Activated naive CD4-positive, alpha-beta T cell treated with anti-CD3 and anti-CD28 coated beads, Interleukin-2, amount 50 U/mL, for 72 hours (primary cell): ENCODE results near the gene ABCD2. TPM values are rescaled to one million over a fixed set of nuclear protein-coding genes. Genes with fewer than 3 reads are reported as not detected.
A peak's percentile ranks its signal among the peaks of the same experiment; 100 is the strongest.
"Not testable (repeated sequence)": the region's sequence is repeated elsewhere in the genome, so short reads cannot be mapped to it uniquely, and the experiment has no call there.

Experiments
- ATAC-seq, 2 donors: fragments of 150-1000 bp; cut with Tn5 transposase; 2 replicates each; pipeline ENCODE4 v1.10.0; 2021; ENCODE audit warnings: mild to moderate bottlenecking in 2 of 2, moderate library complexity in 2 of 2
- DNase-seq, 2 donors: peaks; one replicate each; pipeline ENCODE4 v3.0.0; 2021 to 2022; ENCODE audit warnings: low spot score in 2 of 2
- H3K27ac Mint-ChIP-seq, 2 donors: one replicate each; pipeline ENCODE4 v1.8.0; 2022; ENCODE audit warnings: mild to moderate bottlenecking in 2 of 2, mixed read lengths in 2 of 2
- H3K36me3 Mint-ChIP-seq, 2 donors: one replicate each; pipeline ENCODE4 v1.8.0; 2022; ENCODE audit warnings: mixed read lengths in 2 of 2
- H3K9me3 Mint-ChIP-seq, 2 donors: one replicate each; pipeline ENCODE4 v1.8.0; 2022; ENCODE audit warnings: mixed read lengths in 2 of 2
- total RNA-seq, 2 donors: library from RNA; stranded (reverse); gene quantifications; one replicate each; pipeline ENCODE4 v1.2.3, GENCODE V29; 2022

ABCD2 gene
- total RNA-seq, 2 donors from 2014 or later: 5.9 to 7.3 TPM

DNA sequence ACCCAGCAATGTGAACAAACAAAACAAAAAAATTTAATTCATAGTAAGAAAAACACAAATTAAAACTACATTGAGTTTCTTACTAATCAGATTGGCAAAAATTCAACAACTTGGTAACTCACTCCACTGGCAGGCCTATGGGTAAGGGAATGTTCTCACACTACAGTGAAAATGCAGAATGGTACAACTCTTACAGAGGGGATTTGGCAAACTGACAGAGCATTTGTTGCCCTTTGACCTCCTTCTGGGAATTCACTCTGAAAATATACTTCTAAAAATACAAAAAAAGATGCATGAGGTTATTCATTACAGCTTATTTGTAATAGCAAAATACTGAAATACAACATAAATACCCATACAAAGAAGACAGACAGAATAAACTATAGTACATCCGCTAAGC is 32.8 kb downstream of the ABCD2 start:
- Mint-ChIP-seq H3K27ac (no peak overlapping the region), H3K36me3 (peaks cover 0 to 7% of the 10 kb centered on the region in 2 donors), H3K9me3 (no peaks in the 10 kb centered on the region)
- ATAC-seq (no peak), DNase-seq (no peak)

DNA sequence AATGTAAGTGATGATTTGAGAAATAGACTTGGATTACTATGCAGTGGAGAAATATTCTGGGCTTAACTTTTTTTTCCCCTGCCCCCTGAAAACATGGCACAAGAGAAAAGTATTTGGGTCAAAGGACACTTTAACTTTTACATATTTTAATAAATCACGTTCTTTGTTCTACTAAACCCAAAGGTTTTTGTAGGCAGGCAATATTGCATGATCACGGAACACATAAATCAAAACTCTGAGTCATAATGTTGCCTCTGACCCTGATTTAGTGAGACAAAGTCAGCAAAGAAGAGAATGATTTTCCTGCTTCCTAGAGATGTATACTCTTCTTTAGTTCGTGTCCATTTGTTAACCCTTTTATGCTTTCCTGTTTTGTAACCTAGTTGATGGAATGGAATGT is 38.0 kb downstream of the ABCD2 start:
- ATAC-seq: no peak
- Mint-ChIP-seq H3K27ac (no peak overlapping the region), H3K9me3 (no peaks in the 10 kb centered on the region), H3K36me3 (peaks cover 0 to 13% of the 10 kb centered on the region in 2 donors)
- DNase-seq: no peak

- Mint-ChIP-seq H3K36me3 (peaks cover 11 to 17% of the 10 kb centered on the region in 2 donors), H3K9me3 (no peaks in the 10 kb centered on the region), H3K27ac (no peak overlapping the region)
- no peak for DNase-seq
- ATAC-seq: no peak
These were observed 44.1 kb downstream of the ABCD2 start for GRCh38 chr12:39575498-39575875.

GRCh38 chr12:39574785-39575497 is 44.7 kb downstream of the ABCD2 start:
- no peaks in the 10 kb centered on the region for H3K9me3 Mint-ChIP-seq
- H3K36me3 Mint-ChIP-seq: peaks cover 17 to 21% of the 10 kb centered on the region in 2 donors
- ATAC-seq: peak in 1 of 2 donors; percentile 43

DNA sequence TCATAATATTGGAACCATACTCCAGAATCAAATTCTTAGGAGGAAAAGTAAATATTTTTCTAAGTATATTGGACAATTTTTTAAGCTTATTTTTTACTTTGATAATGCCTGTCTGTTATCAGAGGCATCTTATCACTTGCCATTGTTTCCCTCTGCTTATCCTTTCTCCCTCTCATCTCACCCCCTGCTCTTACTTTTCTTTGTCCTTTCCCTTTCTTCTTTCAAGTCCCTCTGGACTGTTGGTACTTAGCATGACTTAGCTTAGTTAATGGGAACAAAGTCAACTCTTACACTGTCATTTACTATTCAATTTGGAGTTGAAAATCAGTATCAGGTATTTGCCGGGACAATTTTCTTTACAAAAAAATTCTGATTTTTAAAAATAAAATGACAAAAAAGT is 45.2 kb downstream of the ABCD2 start:
- ATAC-seq: no peak
- Mint-ChIP-seq H3K9me3 (peaks cover 0 to 4% of the 10 kb centered on the region in 2 donors), H3K36me3 (peaks cover 22 to 23% of the 10 kb centered on the region in 2 donors), H3K27ac (no peak overlapping the region)
- DNase-seq: no peak

More at GRCh38 chr12:39574785-39575497, 44.7 kb downstream of the ABCD2 start:
- no peak for DNase-seq
- peak overlapping the region in 1 of 2 donors; percentile 19 for H3K27ac Mint-ChIP-seq

DNA sequence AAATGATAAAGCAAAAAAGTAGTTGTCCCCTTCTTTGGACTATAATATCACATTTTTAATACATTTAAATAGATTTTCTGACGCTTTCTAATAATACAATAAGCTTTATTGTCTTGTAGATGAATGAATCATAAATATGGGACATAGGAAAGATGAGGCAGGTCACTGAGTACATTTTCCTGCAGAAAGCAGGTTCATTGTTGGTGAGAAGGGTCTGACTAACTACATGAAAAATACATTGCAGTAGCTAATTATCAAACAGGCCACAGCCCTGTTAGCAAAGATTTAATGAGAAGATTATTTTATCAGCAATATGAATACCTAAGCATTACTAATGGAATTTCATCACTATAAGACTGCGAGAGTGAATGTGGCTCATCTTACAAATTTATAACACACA is 45.6 kb downstream of the ABCD2 start:
- DNase-seq (no peak), ATAC-seq (no peak)
- H3K36me3 Mint-ChIP-seq: peaks cover 25 to 26% of the 10 kb centered on the region in 2 donors
- H3K27ac Mint-ChIP-seq: no peak overlapping the region
- H3K9me3 Mint-ChIP-seq: peaks cover 0 to 4% of the 10 kb centered on the region in 2 donors

GRCh38 chr12:39572551-39572950 is 47.1 kb downstream of the ABCD2 start:
- H3K9me3 Mint-ChIP-seq: peaks cover 8 to 10% of the 10 kb centered on the region in 2 donors
- ATAC-seq: no peak
- DNase-seq: no peak
- H3K27ac Mint-ChIP-seq: no peak overlapping the region
- peaks cover 32 to 33% of the 10 kb centered on the region in 2 donors for H3K36me3 Mint-ChIP-seq

DNA sequence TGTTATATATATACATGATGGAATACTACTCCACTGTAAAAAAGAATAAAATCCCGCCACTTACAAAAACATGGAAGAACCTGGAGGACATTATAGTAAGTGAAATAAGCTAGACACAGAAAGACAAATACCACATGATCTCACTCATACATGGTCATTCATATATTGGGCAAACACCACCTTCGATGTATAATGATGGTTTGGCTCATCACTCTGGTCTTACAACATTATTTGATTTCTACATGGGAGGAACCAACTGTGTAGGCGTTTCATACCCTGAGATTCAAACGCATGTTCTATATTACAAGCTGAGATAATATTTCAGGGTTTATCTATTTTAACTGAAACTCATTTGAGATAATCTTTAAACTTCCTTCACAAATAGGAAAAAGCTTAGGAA is 48.3 kb downstream of the ABCD2 start:
- H3K36me3 Mint-ChIP-seq: peaks cover 44 to 45% of the 10 kb centered on the region in 2 donors
- ATAC-seq (no peak), DNase-seq (no peak)
- no peak overlapping the region for H3K27ac Mint-ChIP-seq
- H3K9me3 Mint-ChIP-seq: peaks cover 18 to 22% of the 10 kb centered on the region in 2 donors

DNA sequence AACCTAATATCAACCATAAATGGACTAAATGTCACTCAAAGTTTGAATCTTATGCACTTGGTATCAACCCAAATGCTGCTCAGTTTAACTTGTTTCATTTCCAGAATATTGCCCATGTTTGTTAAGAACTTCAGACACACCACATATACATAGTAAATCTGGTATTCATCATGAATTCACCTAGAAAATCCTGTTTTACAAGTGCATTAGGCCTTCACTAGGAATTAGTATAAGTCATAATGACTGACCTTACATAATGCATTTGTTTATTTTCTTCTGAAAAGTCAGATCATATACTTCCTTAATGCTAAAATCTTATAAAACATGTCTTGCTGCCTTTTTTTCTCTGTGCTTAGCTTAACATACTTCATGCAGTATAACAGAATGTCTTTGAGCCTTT is 66.1 kb downstream of the ABCD2 start:
- ATAC-seq (no peak), DNase-seq (no peak)
- Mint-ChIP-seq H3K9me3 (peaks cover 5 to 14% of the 10 kb centered on the region in 2 donors), H3K36me3 (peaks cover 20 to 21% of the 10 kb centered on the region in 2 donors), H3K27ac (no peak overlapping the region)

DNA sequence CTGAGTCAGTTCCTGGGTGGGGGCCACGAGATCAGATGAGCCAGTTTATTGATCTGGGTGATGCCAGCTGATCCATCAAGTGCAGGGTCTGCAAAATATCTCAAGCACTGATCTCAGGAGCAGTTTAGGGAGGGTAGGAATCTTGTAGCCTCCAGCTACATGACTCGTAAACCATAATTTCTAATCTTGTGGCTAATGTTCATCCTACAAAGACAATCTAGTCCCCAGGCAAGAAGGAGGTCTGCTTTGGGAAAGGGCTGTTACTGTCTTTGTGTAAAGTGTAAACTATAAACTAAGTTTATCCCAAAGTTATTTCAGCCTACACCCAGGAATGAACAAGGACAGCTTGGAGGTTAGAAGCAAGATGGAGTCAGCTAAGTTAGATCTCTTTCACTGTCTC is 75.4 kb downstream of the ABCD2 start:
- ATAC-seq, H3K9me3 Mint-ChIP-seq, H3K36me3 Mint-ChIP-seq, DNase-seq: not testable (repeated sequence)
- H3K27ac Mint-ChIP-seq: peak overlapping the region in 1 of 2 donors; percentile 14

- no peak overlapping the region for H3K27ac Mint-ChIP-seq
- ATAC-seq (no peak), DNase-seq (no peak)
- no peaks in the 10 kb centered on the region for H3K36me3 Mint-ChIP-seq
- no peaks in the 10 kb centered on the region for H3K9me3 Mint-ChIP-seq
These were observed 78.1 kb downstream of the ABCD2 start for GRCh38 chr12:39541471-39541870.

GRCh38 chr12:39538679-39539104 is 80.9 kb downstream of the ABCD2 start:
- no peak for DNase-seq
- Mint-ChIP-seq H3K27ac (no peak overlapping the region), H3K9me3 (no peaks in the 10 kb centered on the region), H3K36me3 (no peaks in the 10 kb centered on the region)
- ATAC-seq: no peak

- DNase-seq: no peak
- H3K36me3 Mint-ChIP-seq: no peaks in the 10 kb centered on the region
- H3K27ac Mint-ChIP-seq: no peak overlapping the region
- H3K9me3 Mint-ChIP-seq: no peaks in the 10 kb centered on the region
- no peak for ATAC-seq
These were observed 85.7 kb downstream of the ABCD2 start for GRCh38 chr12:39533951-39534350.

DNA sequence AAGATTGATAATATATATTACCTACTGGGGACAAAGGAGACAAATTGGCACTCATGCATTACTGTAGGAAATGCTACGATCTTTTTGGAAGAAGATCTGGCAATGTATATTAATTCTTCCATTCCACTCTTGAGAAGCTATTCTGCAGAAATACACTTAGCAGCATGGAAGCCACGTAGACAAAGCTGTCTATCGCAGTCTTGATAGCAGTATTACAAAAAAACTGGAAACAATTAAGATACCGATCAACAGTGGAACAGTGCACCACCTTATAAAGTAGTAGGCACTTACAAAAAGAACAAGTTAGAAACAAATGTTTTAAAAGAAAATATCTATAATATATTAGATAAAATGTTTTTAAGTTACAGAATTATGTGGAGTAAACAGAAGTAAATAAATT is 87.2 kb downstream of the ABCD2 start:
- Mint-ChIP-seq H3K9me3 (peaks cover 5% of the 10 kb centered on the region in 2 donors), H3K27ac (no peak overlapping the region), H3K36me3 (peaks cover 2 to 4% of the 10 kb centered on the region in 2 donors)
- DNase-seq (no peak), ATAC-seq (no peak)

DNA sequence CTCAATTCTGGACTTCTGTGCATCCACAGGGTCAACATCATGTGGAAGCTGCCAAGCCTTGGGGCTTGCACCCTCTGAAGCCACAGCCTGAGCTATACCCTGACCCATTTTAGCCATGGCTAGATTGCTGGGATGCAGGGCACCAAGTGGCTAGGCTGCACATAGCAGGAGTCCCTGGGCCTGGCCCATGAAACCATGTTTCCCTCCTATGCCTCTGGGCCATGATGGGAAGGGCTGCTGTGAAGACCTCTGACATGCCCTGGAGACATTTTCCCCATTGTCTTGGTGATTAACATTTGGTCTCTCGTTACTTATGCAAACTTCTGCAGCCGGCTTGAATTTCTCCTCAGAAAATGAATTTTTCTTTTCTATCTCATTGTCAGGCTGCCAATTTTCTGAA is 92.6 kb downstream of the ABCD2 start:
- H3K27ac Mint-ChIP-seq: no peak overlapping the region
- ATAC-seq: no peak

GRCh38 chr12:39522167-39522566 is 97.4 kb downstream of the ABCD2 start:
- not testable (repeated sequence) for H3K27ac Mint-ChIP-seq, DNase-seq, ATAC-seq
- H3K9me3 Mint-ChIP-seq: peaks cover 5 to 13% of the 10 kb centered on the region in 2 donors
- H3K36me3 Mint-ChIP-seq: peaks cover 6 to 18% of the 10 kb centered on the region in 2 donors

More for the DNA sequence above, 92.6 kb downstream of the ABCD2 start:
- Mint-ChIP-seq H3K9me3 (peaks cover 8 to 16% of the 10 kb centered on the region in 2 donors), H3K36me3 (peaks cover 13 to 15% of the 10 kb centered on the region in 2 donors)
- no peak for DNase-seq

DNA sequence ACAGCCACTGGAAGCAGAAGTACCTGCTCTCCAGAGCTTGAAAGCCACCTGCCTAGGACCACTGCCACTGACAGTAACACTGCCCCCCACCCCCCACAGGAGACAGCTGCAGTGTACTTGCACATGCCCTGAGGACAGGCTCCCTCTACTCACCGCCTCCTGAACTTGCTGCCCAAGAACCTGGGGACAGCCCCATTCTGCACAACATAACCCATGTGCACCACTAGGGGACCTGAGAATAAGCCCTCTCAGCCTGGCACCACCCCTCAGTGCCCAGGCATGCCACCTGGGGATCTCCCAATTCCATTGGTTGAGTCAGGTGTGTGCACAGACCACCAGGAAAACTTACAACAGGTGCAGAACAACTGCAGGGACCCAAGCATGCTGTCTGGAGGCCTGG is 109.6 kb downstream of the ABCD2 start:
- H3K36me3 Mint-ChIP-seq: peaks cover 21 to 29% of the 10 kb centered on the region in 2 donors
- ATAC-seq: peak in 1 of 2 donors; percentile 11
- DNase-seq: no peak
- peaks cover 13 to 16% of the 10 kb centered on the region in 2 donors for H3K9me3 Mint-ChIP-seq
- H3K27ac Mint-ChIP-seq: no peak overlapping the region

DNA sequence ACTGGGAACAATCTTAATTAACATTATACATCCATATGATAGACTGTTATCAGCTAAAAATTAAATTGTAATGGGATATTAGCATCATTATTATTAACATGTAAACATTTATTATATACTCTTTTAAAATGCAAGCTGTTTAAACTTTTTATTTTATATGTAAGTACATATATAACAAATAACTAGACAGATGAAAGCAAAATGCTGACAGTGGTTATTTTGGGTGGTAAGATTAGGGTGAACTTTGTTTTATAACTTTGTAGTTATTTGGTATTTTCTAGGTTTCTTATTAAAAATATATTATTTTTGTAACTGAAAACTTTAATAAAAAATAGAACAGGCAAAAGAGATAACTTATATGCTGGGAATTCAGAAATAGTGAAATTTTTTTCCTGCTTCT is 114.0 kb downstream of the ABCD2 start:
- DNase-seq: no peak
- ATAC-seq: no peak
- Mint-ChIP-seq H3K27ac (no peak overlapping the region), H3K9me3 (peaks cover 0 to under 1% of the 10 kb centered on the region in 2 donors), H3K36me3 (peaks cover under 1 to 8% of the 10 kb centered on the region in 2 donors)
